Measurements from ENCODE around the gene CADM2. TPM values are rescaled to one million over a fixed set of nuclear protein-coding genes. Genes with fewer than 3 reads are reported as not detected.

CADM2 gene
- total and polyA plus RNA-seq, 4 donors = 1.3 to 1.8 TPM; not detected in 2

DNA sequence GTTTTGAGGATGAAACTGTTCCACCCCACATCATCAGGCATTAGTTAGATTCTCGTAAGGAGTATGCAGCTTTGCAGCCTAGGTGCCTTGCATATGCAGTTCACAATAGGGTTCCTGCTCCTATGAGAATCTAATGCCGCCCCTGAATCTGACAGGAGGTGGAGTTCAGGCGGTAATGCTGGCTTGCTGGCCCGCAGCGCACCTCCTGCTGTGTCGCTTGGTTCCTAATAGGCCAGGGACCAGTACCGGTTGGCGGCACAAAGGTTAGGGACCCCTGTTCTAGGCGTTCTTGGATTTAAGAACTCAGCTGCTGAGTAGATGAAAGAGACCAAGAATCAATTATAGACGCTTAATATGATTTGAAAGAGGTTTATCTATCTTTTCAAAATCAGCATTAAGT lies 595.4 kb downstream of the CADM2 start:
- intact Hi-C loops (cut with DNase I) = no loop called here
- no peak overlapping the region for H3K27ac ChIP-seq (ENCODE audit: low read depth in 1 of 2, low read length in 2 of 2)
- no peaks in the 10 kb centered on the region for H3K36me3 ChIP-seq (ENCODE audit: control insufficient read depth in 1 of 2, insufficient read depth in 2 of 2, low read length in 1 of 2)
- no peaks in the 10 kb centered on the region for H3K27me3 ChIP-seq (ENCODE audit: control insufficient read depth in 1 of 2, insufficient read depth in 2 of 2, low read length in 1 of 2)
- H3K4me1 ChIP-seq (ENCODE audit: control insufficient read depth in 1 of 2, insufficient read depth in 2 of 2, low read length in 2 of 2) = no peaks in the 10 kb centered on the region
- WGBS, 2 donors = 77 to 81% methylated on average over 10 of the region's 10 CpGs
- no peak overlapping the region for H3K4me3 ChIP-seq (ENCODE audit: low read length in 2 of 2)
- no peak for ATAC-seq (ENCODE audit: low FRiP score)
- H3K9me3 ChIP-seq (ENCODE audit: control insufficient read depth, low read length) = no peaks in the 10 kb centered on the region
- peak in 1 of 2 donors; percentile 56 for DNase-seq

DNA sequence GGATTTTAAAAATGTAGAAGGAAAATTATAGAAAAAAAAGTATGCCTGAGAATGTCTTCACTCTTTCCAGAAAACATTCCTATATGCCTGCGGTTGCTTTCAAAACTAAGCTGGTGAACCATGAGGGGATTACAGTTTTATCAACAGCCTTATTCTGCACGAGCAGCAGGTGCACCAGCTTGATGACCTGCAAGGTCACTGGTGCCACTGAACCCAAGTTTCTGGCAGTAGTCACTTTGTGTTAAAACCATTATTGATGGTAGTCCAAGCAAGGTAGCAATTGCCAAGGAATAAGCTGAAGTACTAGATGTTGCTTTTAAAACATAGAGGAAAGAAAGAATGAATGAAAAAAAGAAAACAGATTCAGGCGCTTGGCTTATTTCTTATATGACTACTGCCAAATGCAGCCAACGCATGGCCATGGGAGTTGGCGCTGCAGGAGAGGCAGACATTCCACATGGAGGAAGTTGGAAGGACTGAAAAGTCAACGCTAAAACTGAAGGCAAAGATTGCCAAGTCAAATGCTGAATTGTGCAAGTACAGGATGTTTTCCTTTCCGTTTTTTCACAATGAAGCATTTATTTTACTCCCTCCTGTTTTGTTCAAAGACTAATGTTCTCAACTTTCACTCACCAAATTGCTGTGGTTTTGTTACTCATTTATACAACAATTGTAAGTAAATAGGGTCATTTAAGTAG lies 601.4 kb downstream of the CADM2 start:
- DNase-seq (peak; percentile 70 to 71), ATAC-seq (ENCODE audit: low FRiP score) (peak; percentile 73)
- H3K27me3 ChIP-seq (ENCODE audit: control insufficient read depth in 1 of 2, insufficient read depth in 2 of 2, low read length in 1 of 2) = no peaks in the 10 kb centered on the region
- H3K4me3 ChIP-seq (ENCODE audit: low read length in 2 of 2) = no peak overlapping the region
- no peaks in the 10 kb centered on the region for H3K4me1 ChIP-seq (ENCODE audit: control insufficient read depth in 1 of 2, insufficient read depth in 2 of 2, low read length in 2 of 2)
- 5 to 6% methylated on average over 7 of the region's 7 CpGs for WGBS, 2 donors
- no peak overlapping the region for H3K27ac ChIP-seq (ENCODE audit: low read depth in 1 of 2, low read length in 2 of 2)
- intact Hi-C loops (cut with DNase I) = no loop called here
- H3K36me3 ChIP-seq (ENCODE audit: control insufficient read depth in 1 of 2, insufficient read depth in 2 of 2, low read length in 1 of 2) = no peaks in the 10 kb centered on the region
- H3K9me3 ChIP-seq (ENCODE audit: control insufficient read depth, low read length) = no peaks in the 10 kb centered on the region

DNA sequence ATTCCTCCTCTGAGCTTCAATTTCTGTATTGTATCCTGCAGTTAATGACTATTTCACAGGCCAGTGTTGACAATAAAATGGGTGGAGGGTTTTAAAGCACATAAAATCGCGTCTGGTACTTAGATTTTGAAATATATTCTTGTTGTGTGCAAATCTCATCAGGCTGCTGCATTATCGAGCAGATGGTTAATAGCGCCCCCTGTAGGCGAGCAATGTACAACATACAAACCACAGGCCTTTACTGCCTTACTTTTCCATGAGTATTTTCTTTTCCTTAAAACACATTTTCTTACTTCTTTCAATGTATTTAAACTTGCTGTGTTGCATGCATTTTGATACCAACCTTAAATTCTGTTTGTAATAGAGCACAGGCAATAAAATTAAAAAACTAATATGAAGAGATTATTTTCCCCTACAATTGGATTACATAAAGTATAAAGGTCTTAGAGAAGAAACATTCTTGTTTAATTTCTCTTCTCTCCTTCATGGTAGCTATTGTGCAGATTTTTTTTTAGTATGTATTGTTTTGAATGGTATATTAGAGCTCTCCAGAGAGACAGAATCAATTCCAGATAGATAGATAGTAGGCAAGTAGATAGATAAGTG lies 608.4 kb downstream of the CADM2 start:
- no peak for ATAC-seq (ENCODE audit: low FRiP score)
- Histone ChIP-seq H3K36me3 (ENCODE audit: control insufficient read depth in 1 of 2, insufficient read depth in 2 of 2, low read length in 1 of 2) (no peaks in the 10 kb centered on the region), H3K4me1 (ENCODE audit: control insufficient read depth in 1 of 2, insufficient read depth in 2 of 2, low read length in 2 of 2) (no peaks in the 10 kb centered on the region), H3K4me3 (ENCODE audit: low read length in 2 of 2) (no peak overlapping the region), H3K27ac (ENCODE audit: low read depth in 1 of 2, low read length in 2 of 2) (no peak overlapping the region), H3K9me3 (ENCODE audit: control insufficient read depth, low read length) (no peaks in the 10 kb centered on the region), H3K27me3 (ENCODE audit: control insufficient read depth in 1 of 2, insufficient read depth in 2 of 2, low read length in 1 of 2) (no peaks in the 10 kb centered on the region)
- DNase-seq = peak in 1 of 2 donors; percentile 49
- WGBS, 2 donors = 6 to 15% methylated on average over 5 of the region's 5 CpGs
- intact Hi-C loops (cut with DNase I) = no loop called here

GRCh38 chr3:85570819-85571218 lies 612.0 kb downstream of the CADM2 start:
- intact Hi-C loops (cut with DNase I) = loop anchor here in 1 of 2 donors (10.0 kb wide), 2 partner anchors 266 to 1026 kb away; no protein-coding TSS in a partner anchor
- H3K27me3 ChIP-seq (ENCODE audit: control insufficient read depth in 1 of 2, insufficient read depth in 2 of 2, low read length in 1 of 2) = no peaks in the 10 kb centered on the region
- H3K27ac ChIP-seq (ENCODE audit: low read depth in 1 of 2, low read length in 2 of 2) = no peak overlapping the region
- DNase-seq = no peak
- no peak overlapping the region for H3K4me3 ChIP-seq (ENCODE audit: low read length in 2 of 2)
- H3K9me3 ChIP-seq (ENCODE audit: control insufficient read depth, low read length) = no peaks in the 10 kb centered on the region
- no peaks in the 10 kb centered on the region for H3K36me3 ChIP-seq (ENCODE audit: control insufficient read depth in 1 of 2, insufficient read depth in 2 of 2, low read length in 1 of 2)
- no peak for ATAC-seq (ENCODE audit: low FRiP score)
- H3K4me1 ChIP-seq (ENCODE audit: control insufficient read depth in 1 of 2, insufficient read depth in 2 of 2, low read length in 2 of 2) = no peaks in the 10 kb centered on the region
- WGBS, 2 donors = 89% methylated on average over 3 of the region's 3 CpGs

- Histone ChIP-seq H3K9me3 (ENCODE audit: control insufficient read depth, low read length) (no peaks in the 10 kb centered on the region), H3K27me3 (ENCODE audit: control insufficient read depth in 1 of 2, insufficient read depth in 2 of 2, low read length in 1 of 2) (no peaks in the 10 kb centered on the region), H3K27ac (ENCODE audit: low read depth in 1 of 2, low read length in 2 of 2) (no peak overlapping the region), H3K36me3 (ENCODE audit: control insufficient read depth in 1 of 2, insufficient read depth in 2 of 2, low read length in 1 of 2) (no peaks in the 10 kb centered on the region), H3K4me1 (ENCODE audit: control insufficient read depth in 1 of 2, insufficient read depth in 2 of 2, low read length in 2 of 2) (no peaks in the 10 kb centered on the region), H3K4me3 (ENCODE audit: low read length in 2 of 2) (no peak overlapping the region)
- 91 to 94% methylated on average over 6 of the region's 6 CpGs for WGBS, 2 donors
- no peak for ATAC-seq (ENCODE audit: low FRiP score)
- intact Hi-C loops (cut with DNase I) = loop anchor here in 1 of 2 donors (10.0 kb wide), 2 partner anchors 267 to 1027 kb away; no protein-coding TSS in a partner anchor
- DNase-seq = no peak
Measured at GRCh38 chr3:85571835-85572234, 613.0 kb downstream of the CADM2 start.

- Histone ChIP-seq H3K27ac (ENCODE audit: low read depth in 1 of 2, low read length in 2 of 2) (no peak overlapping the region), H3K4me3 (ENCODE audit: low read length in 2 of 2) (no peak overlapping the region), H3K4me1 (ENCODE audit: control insufficient read depth in 1 of 2, insufficient read depth in 2 of 2, low read length in 2 of 2) (no peaks in the 10 kb centered on the region), H3K36me3 (ENCODE audit: control insufficient read depth in 1 of 2, insufficient read depth in 2 of 2, low read length in 1 of 2) (no peaks in the 10 kb centered on the region), H3K9me3 (ENCODE audit: control insufficient read depth, low read length) (no peaks in the 10 kb centered on the region), H3K27me3 (ENCODE audit: control insufficient read depth in 1 of 2, insufficient read depth in 2 of 2, low read length in 1 of 2) (no peaks in the 10 kb centered on the region)
- ATAC-seq (ENCODE audit: low FRiP score) = no peak
- intact Hi-C loops (cut with DNase I) = loop anchor here in 1 of 2 donors (10.0 kb wide), 2 partner anchors 268 to 1028 kb away; no protein-coding TSS in a partner anchor
- DNase-seq = no peak
- WGBS, 2 donors = 50 to 51% methylated on average over 4 of the region's 4 CpGs
Measured at GRCh38 chr3:85572426-85572825, 613.6 kb downstream of the CADM2 start.

- ATAC-seq (ENCODE audit: low FRiP score) (no peak), DNase-seq (no peak)
- intact Hi-C loops (cut with DNase I) = loop anchor here in 1 of 2 donors (10.0 kb wide), 2 partner anchors 268 to 1028 kb away; no protein-coding TSS in a partner anchor
- H3K4me1 ChIP-seq (ENCODE audit: control insufficient read depth in 1 of 2, insufficient read depth in 2 of 2, low read length in 2 of 2) = no peaks in the 10 kb centered on the region
- no peaks in the 10 kb centered on the region for H3K36me3 ChIP-seq (ENCODE audit: control insufficient read depth in 1 of 2, insufficient read depth in 2 of 2, low read length in 1 of 2)
- WGBS, 2 donors = 81 to 82% methylated on average over 5 of the region's 5 CpGs
- no peak overlapping the region for H3K27ac ChIP-seq (ENCODE audit: low read depth in 1 of 2, low read length in 2 of 2)
- no peaks in the 10 kb centered on the region for H3K9me3 ChIP-seq (ENCODE audit: control insufficient read depth, low read length)
- no peaks in the 10 kb centered on the region for H3K27me3 ChIP-seq (ENCODE audit: control insufficient read depth in 1 of 2, insufficient read depth in 2 of 2, low read length in 1 of 2)
- H3K4me3 ChIP-seq (ENCODE audit: low read length in 2 of 2) = no peak overlapping the region
Measured at GRCh38 chr3:85572978-85573377, 614.2 kb downstream of the CADM2 start.

DNA sequence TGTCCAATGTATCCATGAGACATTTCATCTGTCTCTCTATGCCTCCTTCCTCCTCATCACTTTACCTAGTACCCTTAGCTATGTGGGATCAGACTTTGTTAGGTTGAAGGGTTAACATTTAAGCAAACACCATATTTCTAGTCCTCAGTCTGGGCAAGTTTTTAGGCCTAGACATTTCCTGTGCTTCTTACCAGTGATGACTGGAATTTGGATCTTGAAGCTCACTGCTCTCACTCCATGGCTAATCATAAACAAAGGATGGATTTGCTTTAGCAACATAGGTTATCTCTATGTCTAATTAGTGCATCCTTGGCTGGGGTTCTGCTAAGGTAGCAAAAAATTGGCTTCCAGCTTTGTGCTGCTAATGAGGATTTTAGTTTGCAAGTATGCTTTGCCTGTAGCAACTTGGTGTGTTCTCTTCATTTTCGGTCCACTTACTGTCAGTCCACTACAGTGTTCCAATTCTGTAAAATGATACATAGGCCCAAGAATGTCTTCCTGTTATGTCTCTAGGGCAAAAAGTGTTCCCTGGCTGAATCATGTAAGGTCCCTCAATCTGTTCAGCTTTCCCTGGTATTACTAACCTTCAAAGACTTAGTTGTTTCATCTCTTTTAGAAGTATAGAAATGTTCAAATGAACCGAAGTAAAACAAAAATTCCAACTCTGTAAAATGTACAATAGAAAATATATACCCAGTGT lies 615.4 kb downstream of the CADM2 start:
- Histone ChIP-seq H3K4me1 (ENCODE audit: control insufficient read depth in 1 of 2, insufficient read depth in 2 of 2, low read length in 2 of 2) (no peaks in the 10 kb centered on the region), H3K27me3 (ENCODE audit: control insufficient read depth in 1 of 2, insufficient read depth in 2 of 2, low read length in 1 of 2) (no peaks in the 10 kb centered on the region), H3K9me3 (ENCODE audit: control insufficient read depth, low read length) (no peaks in the 10 kb centered on the region), H3K4me3 (ENCODE audit: low read length in 2 of 2) (no peak overlapping the region), H3K36me3 (ENCODE audit: control insufficient read depth in 1 of 2, insufficient read depth in 2 of 2, low read length in 1 of 2) (no peaks in the 10 kb centered on the region), H3K27ac (ENCODE audit: low read depth in 1 of 2, low read length in 2 of 2) (no peak overlapping the region)
- DNase-seq (no peak), ATAC-seq (ENCODE audit: low FRiP score) (no peak)
- 46 to 51% methylated on average over 2 of the region's 2 CpGs for WGBS, 2 donors
- intact Hi-C loops (cut with DNase I) = loop anchor here in 1 of 2 donors (10.0 kb wide), 2 partner anchors 269 to 1029 kb away; no protein-coding TSS in a partner anchor

Measured in aorta (tissue), 5 donors.